Measurements from ENCODE around the gene UAP1L1.

- TF ChIP-seq CTCF (IDR thresholded peaks at IDR 0.05; ENCODE audit: poor library complexity) (no peak), EZH2 (IDR thresholded peaks at IDR 0.05; ENCODE audit: borderline replicate concordance) (no peak)
Measured at GRCh38 chr9:137037483-137037882, 39.8 kb upstream of the UAP1L1 start.

Data from hepatocyte (in vitro differentiated cells).